PC-3 (cell line): ENCODE results near the gene VPS36. TPM values are rescaled to one million over a fixed set of nuclear protein-coding genes. Genes with fewer than 3 reads are reported as not detected.

Source experiments
- ATAC-seq: fragments of 200-7000 bp; cut with Tn5 transposase; 2 replicates; pipeline ENCODE4 v1.9.1; 2020; ENCODE audit warnings: mild to moderate bottlenecking, moderate library complexity
- BruUV-seq: library from RNA; stranded (reverse); fragments of 400-500 nt; replicated peaks from 2 replicates; lab custom pipeline; 2021; lab: Mats Ljungman, UMichigan
- CTCF ChIA-PET: fragments of 300-600 bp; sonication (Branson Sonifier 250); formaldehyde crosslinking; loops from one replicate; lab custom pipeline; 2022; ENCODE audit warnings: antibody characterized with exemption; lab: Charles Lee
- POLR2A ChIA-PET: fragments of 300-600 bp; sonication (Branson Sonifier 250); formaldehyde crosslinking; loops from one replicate; lab custom pipeline; 2022; ENCODE audit warnings: antibody characterized with exemption; ENCODE audit not compliant: unreplicated experiment; lab: Charles Lee
- DNase-seq: peaks from one replicate; pipeline ENCODE4 v3.0.0-alpha.2; 2015
- H2AFZ ChIP-seq: fragments of 300-600 bp; sonication (generic); 2 replicates; pipeline ENCODE4 v1.6.0; 2016; ENCODE audit warnings: antibody characterized with exemption, low read length
- H3F3A ChIP-seq: fragments of 300-600 bp; sonication (generic); one replicate; pipeline ENCODE4 v1.6.0; 2017; ENCODE audit warnings: antibody characterized with exemption, low read length, control low read depth, mild to moderate bottlenecking; ENCODE audit not compliant: unreplicated experiment
- H3K27ac ChIP-seq: fragments of 300-600 bp; sonication (generic); 2 replicates; pipeline ENCODE4 v1.5.1; 2016; ENCODE audit warnings: mild to moderate bottlenecking, low read length
- H3K27me3 ChIP-seq: fragments of 300-600 bp; sonication (generic); 2 replicates; pipeline ENCODE4 v1.6.1; 2016; ENCODE audit warnings: low read length, mixed read lengths
- H3K36me3 ChIP-seq: fragments of 300-600 bp; sonication (generic); 2 replicates; pipeline ENCODE4 v1.6.1; 2016; ENCODE audit warnings: low read depth, mixed run types, low read length, mixed read lengths
- H3K4me1 ChIP-seq: fragments of 300-600 bp; sonication (generic); 2 replicates; pipeline ENCODE4 v1.5.1; 2016; ENCODE audit warnings: low read length; ENCODE audit not compliant: insufficient read depth
- H3K4me2 ChIP-seq: fragments of 300-600 bp; sonication (generic); 2 replicates; pipeline ENCODE4 v1.6.0; 2016; ENCODE audit warnings: low read length
- H3K4me3 ChIP-seq: fragments of 300-600 bp; sonication (generic); 2 replicates; pipeline ENCODE4 v1.5.1; 2016; ENCODE audit warnings: mild to moderate bottlenecking, low read length, mixed read lengths
- H3K79me2 ChIP-seq: fragments of 300-600 bp; sonication (generic); 2 replicates; pipeline ENCODE4 v1.6.1; 2017; ENCODE audit warnings: low read length, mixed read lengths
- H3K9ac ChIP-seq: fragments of 300-600 bp; sonication (generic); 2 replicates; pipeline ENCODE4 v1.6.0; 2016; ENCODE audit warnings: mild to moderate bottlenecking, low read length
- H3K9me2 ChIP-seq: fragments of 300-600 bp; sonication (generic); replicated peaks from 2 replicates; pipeline ENCODE4 v1.6.1; 2016; ENCODE audit warnings: mixed run types, low read length, mixed read lengths
- H3K9me3 ChIP-seq: fragments of 300-600 bp; sonication (generic); 2 replicates; pipeline ENCODE4 v1.6.1; 2016; ENCODE audit warnings: low read length, mixed read lengths
- H4K20me1 ChIP-seq: fragments of 300-600 bp; sonication (generic); 2 replicates; pipeline ENCODE4 v1.6.1; 2016; ENCODE audit warnings: low read length, mixed read lengths
- CTCF ChIP-seq: fragments of 300-600 bp; sonication (generic); conservative IDR thresholded peaks from 2 replicates; pipeline ENCODE4 v1.5.1; 2017; ENCODE audit warnings: antibody characterized with exemption, low read depth, mild to moderate bottlenecking, low read length
- EZH2 ChIP-seq: fragments of 300-600 bp; sonication (generic); IDR thresholded peaks from one replicate; pipeline ENCODE4 v1.6.1; 2017; ENCODE audit warnings: antibody characterized with exemption, mild to moderate bottlenecking, low read length; ENCODE audit not compliant: unreplicated experiment
- EZH2phosphoT487 ChIP-seq: fragments of 300-600 bp; sonication (generic); IDR thresholded peaks from 2 replicates; pipeline ENCODE4 v1.6.1; 2018; ENCODE audit warnings: mild to moderate bottlenecking, antibody characterized with exemption, low read length, borderline replicate concordance
- intact Hi-C: fragments of 100-400 bp; cut with micrococcal nuclease; formaldehyde crosslinking; loops from 2 replicates; pipeline ENCODE4 v1.9.0; 2023
- total RNA-seq: library from RNA; depleted of rRNA; stranded (reverse); fragments of >200 nt; gene quantifications from 2 replicates; pipeline ENCODE4 v1.2.3, GENCODE V29; 2014

VPS36 gene
- total RNA-seq, 1 experiment from 2014 or later: 10.1 TPM

DNA sequence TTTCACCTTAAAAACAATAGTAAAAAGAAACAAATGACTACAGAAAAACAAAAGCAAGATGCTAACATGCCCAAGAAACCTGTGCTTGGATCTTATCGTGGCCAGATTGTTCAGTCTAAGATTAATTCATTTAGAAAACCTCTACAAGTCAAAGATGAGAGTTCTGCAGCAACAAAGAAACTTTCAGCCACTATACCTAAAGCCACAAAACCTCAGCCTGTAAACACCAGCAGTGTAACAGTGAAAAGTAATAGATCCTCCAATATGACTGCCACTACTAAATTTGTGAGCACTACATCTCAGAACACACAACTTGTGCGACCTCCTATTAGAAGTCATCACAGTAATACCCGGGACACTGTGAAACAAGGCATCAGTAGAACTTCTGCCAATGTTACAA, 10.8 kb upstream of the VPS36 start:
- Histone ChIP-seq H3K36me3 (peaks cover 44% of the 10 kb centered on the region), H3K27ac (no peak overlapping the region), H3F3A (no peaks in the 10 kb centered on the region), H3K4me1 (peaks cover 15% of the 10 kb centered on the region), H3K9ac (no peak overlapping the region), H3K9me2 (no peaks in the 10 kb centered on the region), H4K20me1 (0 out of 2 replicates have a peak, but pooled peaks cover 13% of the 10 kb centered on the region), H3K4me2 (no peak overlapping the region), H3K9me3 (no peaks in the 10 kb centered on the region), H2AFZ (no peak overlapping the region), H3K79me2 (peaks cover 76% of the 10 kb centered on the region), H3K27me3 (no peaks in the 10 kb centered on the region), H3K4me3 (no peak overlapping the region)
- POLR2A ChIA-PET: no interaction called here
- TF ChIP-seq EZH2phosphoT487 (no peak), EZH2 (no peak), CTCF (no peak)
- CTCF ChIA-PET: no interaction called here
- BruUV-seq: TSS peak; percentile 4
- no peak for DNase-seq
- no peak for ATAC-seq
- intact Hi-C loops: no loop called here

GRCh38 chr13:52459668-52460067, 9.2 kb upstream of the VPS36 start:
- BruUV-seq: no TSS peak
- ATAC-seq: peak; percentile 18; the same call in 1 of the 2 replicates
- CTCF ChIA-PET: no interaction called here

More at GRCh38 chr13:52459668-52460067, 9.2 kb upstream of the VPS36 start:
- Histone ChIP-seq H3F3A (no peaks in the 10 kb centered on the region), H2AFZ (no peak overlapping the region), H3K9me3 (no peaks in the 10 kb centered on the region), H3K27ac (0 out of 2 replicates have a peak overlapping the region, but pooled peaks have one; percentile 14), H3K27me3 (no peaks in the 10 kb centered on the region), H3K36me3 (peaks cover 35% of the 10 kb centered on the region), H3K4me3 (no peak overlapping the region), H3K9ac (no peak overlapping the region), H3K9me2 (no peaks in the 10 kb centered on the region), H3K4me1 (peaks cover 15% of the 10 kb centered on the region), H4K20me1 (0 out of 2 replicates have a peak, but pooled peaks cover 7% of the 10 kb centered on the region), H3K79me2 (peaks cover 84% of the 10 kb centered on the region), H3K4me2 (peak overlapping the region; percentile 10; the same call in 1 of the 2 replicates)
- TF ChIP-seq CTCF (no peak), EZH2phosphoT487 (no peak), EZH2 (no peak)
- DNase-seq: peak; percentile 80
- intact Hi-C loops: loop anchor here (5.0 kb wide), 1 partner anchor 193 kb away; the partner anchor contains the start of gene SUGT1
- POLR2A ChIA-PET: interaction anchor here (0.6 kb wide), 1 partner anchor 1316 kb away, joined by 3 read pairs; no protein-coding TSS in a partner anchor
